ENCODE results near the gene PLEKHD1.

DNA sequence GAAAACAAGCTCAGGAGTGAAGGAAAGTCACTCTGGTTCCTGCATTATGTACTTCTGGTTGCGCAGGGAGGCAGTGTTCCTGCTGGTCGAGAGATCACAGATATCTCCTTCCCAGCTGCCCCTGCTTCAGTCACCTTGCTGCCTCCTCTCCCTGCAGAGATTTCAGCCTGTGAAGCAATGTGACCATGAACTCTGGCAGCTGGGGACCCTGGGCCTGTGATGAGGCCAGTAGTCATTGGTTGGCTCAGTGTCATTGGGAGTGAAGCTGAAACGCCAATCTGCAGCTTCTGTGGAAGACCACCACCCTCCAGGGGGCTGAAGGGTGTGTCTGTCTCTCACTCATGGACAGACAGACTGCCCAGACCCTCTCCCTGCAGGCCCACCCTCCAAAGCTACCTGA, 45.0 kb downstream of the PLEKHD1 start:
- TF ChIP-seq, protein P1, sequence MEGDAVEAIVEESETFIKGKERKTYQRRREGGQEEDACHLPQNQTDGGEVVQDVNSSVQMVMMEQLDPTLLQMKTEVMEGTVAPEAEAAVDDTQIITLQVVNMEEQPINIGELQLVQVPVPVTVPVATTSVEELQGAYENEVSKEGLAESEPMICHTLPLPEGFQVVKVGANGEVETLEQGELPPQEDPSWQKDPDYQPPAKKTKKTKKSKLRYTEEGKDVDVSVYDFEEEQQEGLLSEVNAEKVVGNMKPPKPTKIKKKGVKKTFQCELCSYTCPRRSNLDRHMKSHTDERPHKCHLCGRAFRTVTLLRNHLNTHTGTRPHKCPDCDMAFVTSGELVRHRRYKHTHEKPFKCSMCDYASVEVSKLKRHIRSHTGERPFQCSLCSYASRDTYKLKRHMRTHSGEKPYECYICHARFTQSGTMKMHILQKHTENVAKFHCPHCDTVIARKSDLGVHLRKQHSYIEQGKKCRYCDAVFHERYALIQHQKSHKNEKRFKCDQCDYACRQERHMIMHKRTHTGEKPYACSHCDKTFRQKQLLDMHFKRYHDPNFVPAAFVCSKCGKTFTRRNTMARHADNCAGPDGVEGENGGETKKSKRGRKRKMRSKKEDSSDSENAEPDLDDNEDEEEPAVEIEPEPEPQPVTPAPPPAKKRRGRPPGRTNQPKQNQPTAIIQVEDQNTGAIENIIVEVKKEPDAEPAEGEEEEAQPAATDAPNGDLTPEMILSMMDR (IDR thresholded peaks at IDR 0.05; ENCODE audit: insufficient read depth, low read depth, low read length) = no peak
- no peak for TF ChIP-seq EZH2 (IDR thresholded peaks at IDR 0.05; ENCODE audit: insufficient read depth, low read length)
